Activated CD8-positive, alpha-beta T cell treated with anti-CD3 and anti-CD28 coated beads for 36 hours (primary cell): ENCODE results near the gene POLD2. TPM values are rescaled to one million over a fixed set of nuclear protein-coding genes. Genes with fewer than 3 reads are reported as not detected.

ENCODE experiments used
- ATAC-seq: fragments of 200-7000 bp; cut with Tn5 transposase; one replicate; pipeline ENCODE4 v1.10.0; 2021; ENCODE audit warnings: mild to moderate bottlenecking, moderate library complexity
- CTCF ChIA-PET: fragments of 350-600 bp; sonication (Branson Sonifier 250); formaldehyde crosslinking; loops from one replicate; lab custom pipeline; 2021; ENCODE audit warnings: antibody characterized with exemption; lab: Charles Lee
- POLR2A ChIA-PET: fragments of 350-600 bp; sonication (Branson Sonifier 250); formaldehyde crosslinking; loops from one replicate; lab custom pipeline; 2021; ENCODE audit warnings: antibody characterized with exemption; lab: Charles Lee
- DNase-seq: peaks from one replicate; pipeline ENCODE4 v3.0.0-alpha.2; 2020
- H3K27ac Mint-ChIP-seq: one replicate; pipeline ENCODE4 v1.8.0; 2021; ENCODE audit warnings: mild to moderate bottlenecking, mixed read lengths
- H3K27me3 Mint-ChIP-seq: one replicate; pipeline ENCODE4 v1.8.0; 2021; ENCODE audit warnings: mixed read lengths
- H3K36me3 Mint-ChIP-seq: one replicate; pipeline ENCODE4 v1.8.0; 2021; ENCODE audit warnings: low read depth, mixed read lengths
- H3K4me1 Mint-ChIP-seq: one replicate; pipeline ENCODE4 v1.8.0; 2021; ENCODE audit warnings: low read depth, mixed read lengths
- H3K4me3 Mint-ChIP-seq: one replicate; pipeline ENCODE4 v1.8.0; 2021; ENCODE audit warnings: mild to moderate bottlenecking, moderate library complexity, mixed read lengths
- H3K9me3 Mint-ChIP-seq: one replicate; pipeline ENCODE4 v1.8.0; 2021; ENCODE audit warnings: mixed read lengths
- CTCF ChIP-seq: fragments of 200-600 bp; IDR thresholded peaks from one replicate; pipeline ENCODE4 v1.8.0; 2022; ENCODE audit warnings: antibody characterized with exemption, mild to moderate bottlenecking
- intact Hi-C: fragments of 100-400 bp; cut with micrococcal nuclease; formaldehyde crosslinking; loops from one replicate; pipeline ENCODE4 v1.10.0; 2022
- total RNA-seq, 2 experiments: library from RNA; stranded (reverse); gene quantifications; one replicate each; pipeline ENCODE4 v1.2.3, GENCODE V29; 2021

Gene POLD2
- total RNA-seq, 2 experiments from 2014 or later = 243 to 251 TPM

DNA sequence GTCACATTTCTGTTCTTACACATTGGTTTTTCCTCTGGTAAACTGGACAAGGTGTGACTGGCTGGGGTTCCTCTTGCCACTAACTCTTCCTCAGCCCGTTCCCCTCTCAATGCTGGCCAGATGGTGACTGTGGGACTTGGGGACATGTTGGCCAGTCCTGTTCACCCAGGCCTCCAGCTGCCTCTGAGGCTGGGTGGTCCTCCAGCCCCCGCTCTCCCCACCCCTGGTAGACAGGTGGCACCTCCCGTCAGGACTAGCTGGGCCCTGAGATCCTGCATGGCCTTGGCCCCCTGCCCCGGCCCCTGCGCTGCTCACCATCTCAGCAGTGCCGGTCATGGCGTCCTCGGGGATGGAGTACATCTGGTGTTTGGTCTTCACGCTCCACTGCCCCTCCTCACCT, 28.6 kb upstream of the POLD2 start:
- Mint-ChIP-seq H3K4me3 (no peak overlapping the region), H3K27me3 (no peaks in the 10 kb centered on the region), H3K27ac (no peak overlapping the region), H3K4me1 (no peaks in the 10 kb centered on the region), H3K36me3 (no peaks in the 10 kb centered on the region), H3K9me3 (no peaks in the 10 kb centered on the region)
- intact Hi-C loops = no loop called here
- CTCF ChIA-PET = no interaction called here
- no peak for ATAC-seq
- no peak for TF ChIP-seq CTCF
- POLR2A ChIA-PET = no interaction called here
- DNase-seq = no peak

GRCh38 chr7:44150966-44151941, 27.9 kb upstream of the POLD2 start:
- peaks cover 4% of the 10 kb centered on the region for H3K4me1 Mint-ChIP-seq
- CTCF ChIA-PET = no interaction called here
- DNase-seq (no peak), ATAC-seq (no peak)
- no peak for TF ChIP-seq CTCF
- H3K36me3 Mint-ChIP-seq = no peaks in the 10 kb centered on the region
- H3K27me3 Mint-ChIP-seq = no peaks in the 10 kb centered on the region
- intact Hi-C loops = no loop called here
- POLR2A ChIA-PET = no interaction called here
- no peaks in the 10 kb centered on the region for H3K9me3 Mint-ChIP-seq
- H3K27ac Mint-ChIP-seq = no peak overlapping the region
- H3K4me3 Mint-ChIP-seq = no peak overlapping the region

DNA sequence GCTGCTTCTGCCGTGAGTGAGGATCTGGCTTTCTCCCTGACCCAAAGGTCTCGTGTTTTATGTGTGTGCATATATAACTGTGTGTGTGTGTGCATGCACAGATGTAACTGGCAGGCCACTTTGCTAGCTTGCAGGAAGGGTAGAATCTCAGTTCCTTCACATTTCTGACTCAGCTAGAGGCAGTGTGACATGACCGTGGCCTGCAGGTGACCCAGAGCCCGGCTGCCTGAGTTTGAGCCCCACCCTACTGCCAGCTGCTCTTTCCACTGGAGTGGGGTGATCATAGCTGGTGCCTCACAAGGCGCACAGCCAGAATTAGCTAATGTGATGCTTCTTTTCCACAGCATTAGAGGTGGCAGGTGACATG, 27.1 kb upstream of the POLD2 start:
- H3K4me3 Mint-ChIP-seq = no peak overlapping the region
- no peak for DNase-seq
- H3K9me3 Mint-ChIP-seq = no peaks in the 10 kb centered on the region
- intact Hi-C loops = no loop called here
- no peaks in the 10 kb centered on the region for H3K36me3 Mint-ChIP-seq
- H3K27me3 Mint-ChIP-seq = no peaks in the 10 kb centered on the region
- H3K27ac Mint-ChIP-seq = no peak overlapping the region
- CTCF ChIA-PET = no interaction called here
- ATAC-seq = no peak
- peaks cover 5% of the 10 kb centered on the region for H3K4me1 Mint-ChIP-seq
- POLR2A ChIA-PET = no interaction called here
- TF ChIP-seq CTCF = no peak

DNA sequence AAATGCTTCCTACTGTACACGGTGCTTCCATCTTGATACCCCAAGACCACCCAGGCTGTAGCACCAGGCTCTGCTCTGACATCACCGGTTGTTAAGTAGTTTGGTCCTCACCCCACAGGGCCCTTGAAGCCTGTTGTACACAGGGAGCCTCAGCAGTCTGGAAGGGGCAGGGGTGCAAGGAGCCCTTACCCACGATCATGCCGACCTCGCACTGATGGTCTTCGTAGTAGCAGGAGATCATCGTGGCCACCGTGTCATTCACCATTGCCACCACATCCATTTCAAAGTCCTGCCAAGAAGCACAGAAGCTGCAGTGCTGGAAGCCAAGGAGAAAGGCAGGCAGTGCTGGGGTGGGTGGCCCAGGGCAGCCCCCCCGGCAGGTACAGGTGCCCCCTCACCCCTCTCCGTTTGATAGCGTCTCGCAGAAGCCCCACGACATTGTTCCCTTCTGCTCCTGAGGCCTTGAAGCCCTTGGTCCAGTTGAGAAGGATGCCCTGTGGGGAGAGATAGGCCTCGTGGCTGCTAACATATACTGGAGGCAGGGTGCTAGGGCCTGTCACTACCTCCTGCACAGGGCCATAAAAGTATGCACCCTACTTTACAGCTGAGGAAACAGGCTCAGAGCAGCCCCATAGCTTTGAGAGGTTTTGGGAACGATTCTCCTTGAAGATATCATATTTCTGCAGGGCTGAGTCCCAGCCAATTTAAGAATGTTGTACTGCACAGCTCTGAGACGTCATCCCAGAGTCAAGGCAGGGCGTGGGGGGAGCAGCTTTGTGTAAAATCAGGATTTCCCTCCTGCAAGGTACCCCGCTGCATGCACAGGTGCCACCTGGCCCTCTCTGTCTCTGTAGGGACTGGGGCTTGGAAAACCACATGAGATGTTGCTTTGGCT, 26.5 kb upstream of the POLD2 start:
- H3K9me3 Mint-ChIP-seq = no peaks in the 10 kb centered on the region
- no peak for TF ChIP-seq CTCF
- ChIA-PET POLR2A (no interaction called here), CTCF (no interaction called here)
- peaks cover 10% of the 10 kb centered on the region for H3K4me1 Mint-ChIP-seq
- DNase-seq = no peak
- no peaks in the 10 kb centered on the region for H3K36me3 Mint-ChIP-seq
- no peak for ATAC-seq
- intact Hi-C loops = no loop called here
- no peak overlapping the region for H3K27ac Mint-ChIP-seq
- H3K4me3 Mint-ChIP-seq = no peak overlapping the region
- no peaks in the 10 kb centered on the region for H3K27me3 Mint-ChIP-seq
